RPMI7951 (cell line): ENCODE data around the gene TSGA10. TPM values are rescaled to one million over a fixed set of nuclear protein-coding genes. Genes with fewer than 3 reads are reported as not detected.
"Not testable (repeated sequence)": the region's sequence is repeated elsewhere in the genome, so short reads cannot be mapped to it uniquely, and the experiment has no call there.

Source experiments
- DNase-seq: peaks from one replicate; pipeline ENCODE4 v3.0.0-alpha.2; 2012; ENCODE audit warnings: low read depth
- total RNA-seq: library from RNA; depleted of rRNA; stranded (reverse); fragments of >200 nt; shearing (Covaris generic); gene quantifications from 2 replicates; pipeline ENCODE4 v1.2.3, GENCODE V29; 2014

The TSGA10 gene
- total RNA-seq, 1 experiment from 2014 or later: 3.6 TPM

- DNase-seq: no peak
Observed at GRCh38 chr2:99079226-99079625, 75.5 kb downstream of the TSGA10 start.

DNA sequence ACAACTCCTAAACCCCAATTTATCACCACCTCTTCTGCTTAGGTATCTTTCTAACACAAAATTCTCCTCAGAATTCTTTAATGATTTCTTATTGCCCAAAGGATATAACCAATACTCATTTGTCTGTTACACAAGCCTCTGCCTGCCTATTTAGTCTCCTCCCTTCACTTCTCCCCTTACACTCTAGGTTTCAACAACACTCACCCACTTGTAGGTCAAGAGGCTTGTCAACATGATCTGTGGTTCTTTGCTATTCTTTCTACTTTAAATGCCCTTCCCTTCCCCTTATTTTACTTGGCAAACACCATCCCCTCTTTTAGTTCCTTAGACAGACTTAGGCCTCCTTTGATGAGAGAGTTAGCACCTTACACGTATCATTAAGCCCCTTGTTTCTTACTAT lies 82.2 kb downstream of the TSGA10 start:
- no peak for DNase-seq

DNA sequence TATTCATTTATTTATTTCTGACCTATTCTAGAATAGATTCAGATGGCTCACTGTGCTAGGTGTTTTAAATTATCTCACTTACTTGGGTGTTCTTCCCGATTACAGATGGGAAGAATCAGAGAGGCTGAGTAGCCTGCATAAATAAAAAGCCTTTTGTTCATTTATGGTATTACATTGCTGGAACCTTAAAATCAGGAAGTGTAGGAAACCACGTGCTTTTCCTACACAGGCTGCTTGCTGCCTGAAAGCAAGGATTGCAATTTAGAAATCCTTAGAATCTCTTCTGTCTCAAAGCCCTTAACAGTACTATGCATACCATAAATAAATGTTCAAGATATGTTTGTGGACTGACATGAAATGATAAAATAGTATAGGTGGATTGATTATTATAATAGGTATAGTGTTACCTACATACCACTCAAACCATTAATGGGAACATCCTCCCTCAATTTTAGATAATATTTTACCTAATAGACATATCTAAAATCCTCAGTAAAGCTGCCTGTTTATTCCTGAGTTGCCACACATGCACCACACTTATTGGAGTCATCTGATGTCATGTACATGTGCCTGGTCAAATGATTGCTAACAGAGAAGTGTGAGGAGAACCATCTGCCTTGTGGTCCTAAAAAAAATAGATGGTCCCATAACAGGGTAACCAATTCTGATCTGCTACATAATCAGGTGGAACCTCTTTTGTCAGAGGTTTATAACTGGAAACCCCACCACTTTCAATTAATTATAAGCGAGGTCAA lies 86.7 kb downstream of the TSGA10 start:
- no peak for DNase-seq

- DNase-seq: peak; percentile 46
Observed at GRCh38 chr2:99066075-99066958, 88.4 kb downstream of the TSGA10 start.

DNA sequence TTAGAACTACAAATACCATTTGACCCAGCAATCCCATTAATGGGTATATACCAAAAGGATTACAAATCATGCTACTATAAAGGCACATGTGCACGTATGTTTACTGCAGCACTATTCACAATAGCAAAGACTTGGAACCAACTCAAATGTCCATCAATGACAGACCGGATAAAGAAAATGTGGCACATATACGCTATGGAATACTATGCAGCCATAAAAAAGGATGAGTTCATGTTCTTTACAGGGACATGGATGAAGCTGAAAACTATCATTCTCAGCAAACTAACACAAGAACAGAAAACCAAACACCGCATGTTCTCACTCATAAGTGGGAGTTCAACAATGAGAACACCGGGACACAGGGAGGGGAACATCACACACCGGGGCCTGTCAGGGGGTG lies 105.6 kb downstream of the TSGA10 start:
- DNase-seq: not testable (repeated sequence)

- DNase-seq: not testable (repeated sequence)
Observed at GRCh38 chr2:99040736-99041300, 113.9 kb downstream of the TSGA10 start.

DNA sequence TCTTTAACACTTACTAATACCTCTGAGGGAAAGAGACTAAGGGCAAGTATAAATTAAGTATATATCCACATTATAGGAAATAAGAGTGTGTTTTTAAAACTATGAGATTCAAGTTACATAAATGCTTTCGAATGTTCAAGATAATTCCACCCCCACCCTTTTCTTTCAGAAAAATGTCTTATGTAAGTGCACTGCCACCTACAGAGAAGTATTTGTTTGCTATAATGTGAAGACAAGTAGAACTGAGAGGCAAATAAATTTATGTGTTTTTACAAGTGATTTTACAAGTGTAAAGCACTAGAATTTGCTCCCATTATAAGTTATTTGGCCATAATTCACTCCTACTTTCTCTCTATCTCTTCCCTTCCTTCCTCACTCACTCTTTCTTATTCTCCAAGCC lies 118.8 kb downstream of the TSGA10 start:
- no peak for DNase-seq

DNA sequence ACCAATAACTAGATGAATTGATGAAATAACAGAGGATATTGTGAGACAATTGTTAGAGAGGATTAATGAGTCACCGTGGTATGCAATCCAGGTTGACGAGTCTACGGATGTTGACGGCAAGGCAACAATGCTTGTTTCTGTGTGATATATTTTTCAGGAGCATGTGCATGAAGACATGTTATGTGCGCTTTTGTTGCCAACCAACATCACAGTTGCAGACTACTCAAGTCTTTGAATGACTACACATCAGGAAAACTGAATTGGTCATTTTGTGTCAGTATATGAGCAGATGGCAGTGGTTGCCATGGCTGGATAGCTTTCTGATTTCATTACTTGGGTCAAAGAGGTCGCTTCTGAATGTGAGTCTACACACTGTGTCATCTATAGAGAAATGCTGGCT lies 122.0 kb downstream of the TSGA10 start:
- no peak for DNase-seq

GRCh38 chr2:99032001-99032400 lies 122.7 kb downstream of the TSGA10 start:
- DNase-seq: no peak

DNA sequence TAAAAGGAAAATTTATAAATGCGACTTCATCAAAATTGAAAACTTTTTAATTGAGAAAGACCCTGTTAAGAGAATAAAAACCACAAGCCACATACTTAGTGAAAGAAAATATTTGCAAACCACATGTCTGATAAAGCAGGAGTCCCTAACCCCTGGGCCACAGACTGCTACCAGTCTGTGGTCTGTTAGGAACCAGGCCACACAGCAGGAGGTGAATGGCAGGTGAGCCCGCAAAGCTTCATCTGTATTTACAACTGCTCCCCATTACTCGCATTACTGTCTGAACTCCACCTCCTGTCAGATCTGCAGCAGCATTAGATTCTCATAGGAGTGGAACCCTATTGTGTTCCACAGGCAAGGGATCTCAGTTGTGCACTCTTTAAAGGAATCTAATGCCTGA lies 123.3 kb downstream of the TSGA10 start:
- no peak for DNase-seq

GRCh38 chr2:99028558-99028957 lies 126.2 kb downstream of the TSGA10 start:
- DNase-seq: no peak

DNA sequence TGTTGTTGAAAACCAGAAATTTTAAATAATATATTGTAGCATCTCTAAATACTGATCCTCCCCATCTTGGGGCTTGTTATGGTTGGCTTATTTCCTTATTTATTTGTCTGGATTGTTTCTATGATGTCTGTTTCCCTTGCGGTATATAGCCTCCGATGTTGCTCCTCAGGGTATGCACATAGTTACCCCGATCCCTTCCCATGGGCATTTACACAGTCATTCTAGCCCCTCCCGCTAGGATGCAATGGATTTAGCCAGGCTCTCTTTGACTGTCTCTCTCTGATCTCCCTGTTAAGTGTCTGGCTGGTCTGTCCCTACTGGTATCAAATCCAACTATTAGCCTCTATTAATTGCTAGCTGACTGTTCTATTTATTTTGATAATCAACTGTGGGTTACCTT lies 126.9 kb downstream of the TSGA10 start:
- no peak for DNase-seq

DNA sequence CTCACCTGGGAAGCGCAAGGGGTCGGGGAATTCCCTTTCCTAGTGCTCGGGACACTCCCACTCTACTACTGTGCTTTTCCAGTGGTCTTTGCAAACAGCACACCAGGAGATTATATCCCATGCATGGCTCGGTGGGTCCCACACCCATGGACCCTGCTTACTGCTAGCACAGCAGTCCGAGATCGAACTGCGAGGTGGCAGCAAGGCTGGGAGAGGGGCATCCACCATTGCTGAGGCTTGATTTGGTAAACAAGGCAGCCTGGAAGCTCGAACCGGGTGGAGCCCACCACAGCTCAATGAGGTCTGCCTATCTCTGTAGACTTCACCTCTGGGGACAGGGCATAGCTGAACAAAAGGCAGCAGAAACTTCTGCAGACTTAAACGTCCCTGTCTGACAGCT lies 154.0 kb downstream of the TSGA10 start:
- DNase-seq: no peak

GRCh38 chr2:98988695-98989094 lies 166.0 kb downstream of the TSGA10 start:
- DNase-seq: not testable (repeated sequence)

- no peak for DNase-seq
Observed at GRCh38 chr2:98985905-98986666, 168.7 kb downstream of the TSGA10 start.

- DNase-seq: no peak
Observed at GRCh38 chr2:98975611-98976010, 179.1 kb downstream of the TSGA10 start.

DNA sequence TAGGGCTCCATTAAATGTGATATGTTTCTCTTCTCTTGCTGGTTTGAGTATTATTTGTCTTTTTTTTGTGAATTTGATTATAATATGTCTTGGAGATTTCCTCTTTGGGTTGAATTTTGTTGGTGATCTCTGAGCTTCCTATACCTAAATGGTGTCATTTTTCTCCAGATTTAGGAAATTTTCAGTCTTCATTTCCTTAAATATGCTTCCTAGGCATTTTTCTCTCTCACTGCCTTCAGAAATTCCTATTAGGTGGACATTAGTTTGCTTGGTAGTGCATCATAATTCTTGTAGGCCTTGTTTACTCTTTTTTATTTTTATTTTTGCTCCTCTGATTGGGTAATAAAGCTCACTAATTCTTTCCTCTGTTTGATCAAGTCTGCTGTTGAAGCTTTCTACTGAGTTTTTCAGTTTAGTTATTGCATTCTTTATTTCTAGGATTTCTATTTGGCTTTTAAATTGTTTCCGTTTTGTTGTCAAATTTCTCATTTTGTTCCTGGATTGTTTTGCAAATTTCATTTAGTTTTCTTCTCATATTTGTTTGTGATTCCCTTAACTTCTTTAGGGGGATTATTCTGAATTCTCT lies 182.1 kb downstream of the TSGA10 start:
- DNase-seq: no peak

GRCh38 chr2:98959810-98960507 lies 194.8 kb downstream of the TSGA10 start:
- peak; percentile 11 for DNase-seq

DNA sequence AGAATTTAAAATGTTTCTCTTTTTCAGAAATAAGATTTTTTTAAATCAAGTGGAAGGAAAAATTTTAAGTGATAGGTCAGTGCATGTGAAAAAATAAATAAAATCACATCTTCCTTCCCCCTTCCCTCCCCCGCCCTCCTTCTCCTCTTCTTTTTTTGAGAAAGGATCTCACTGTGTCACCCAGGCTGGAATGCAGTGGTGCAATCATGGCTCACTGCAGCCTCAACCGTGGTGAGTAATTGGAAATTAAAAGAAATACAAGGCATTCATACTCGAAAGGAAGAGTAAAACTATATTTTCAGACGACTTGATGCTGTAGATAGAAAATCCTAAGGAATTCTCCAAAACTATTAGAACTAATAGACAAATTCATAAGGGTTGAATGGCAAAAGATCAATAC lies 201.8 kb downstream of the TSGA10 start:
- DNase-seq: no peak

GRCh38 chr2:98948956-98949739 lies 205.6 kb downstream of the TSGA10 start:
- no peak for DNase-seq
